GM12801 (cell line): ENCODE results near the gene RASGEF1C.

Source experiments
- CTCF ChIP-seq: IDR thresholded peaks from one replicate; pipeline ENCODE4 v1.5.1; 2011; ENCODE audit warnings: control low read depth; ENCODE audit not compliant: insufficient read length; ENCODE audit errors: extremely low read depth

The RASGEF1C gene

DNA sequence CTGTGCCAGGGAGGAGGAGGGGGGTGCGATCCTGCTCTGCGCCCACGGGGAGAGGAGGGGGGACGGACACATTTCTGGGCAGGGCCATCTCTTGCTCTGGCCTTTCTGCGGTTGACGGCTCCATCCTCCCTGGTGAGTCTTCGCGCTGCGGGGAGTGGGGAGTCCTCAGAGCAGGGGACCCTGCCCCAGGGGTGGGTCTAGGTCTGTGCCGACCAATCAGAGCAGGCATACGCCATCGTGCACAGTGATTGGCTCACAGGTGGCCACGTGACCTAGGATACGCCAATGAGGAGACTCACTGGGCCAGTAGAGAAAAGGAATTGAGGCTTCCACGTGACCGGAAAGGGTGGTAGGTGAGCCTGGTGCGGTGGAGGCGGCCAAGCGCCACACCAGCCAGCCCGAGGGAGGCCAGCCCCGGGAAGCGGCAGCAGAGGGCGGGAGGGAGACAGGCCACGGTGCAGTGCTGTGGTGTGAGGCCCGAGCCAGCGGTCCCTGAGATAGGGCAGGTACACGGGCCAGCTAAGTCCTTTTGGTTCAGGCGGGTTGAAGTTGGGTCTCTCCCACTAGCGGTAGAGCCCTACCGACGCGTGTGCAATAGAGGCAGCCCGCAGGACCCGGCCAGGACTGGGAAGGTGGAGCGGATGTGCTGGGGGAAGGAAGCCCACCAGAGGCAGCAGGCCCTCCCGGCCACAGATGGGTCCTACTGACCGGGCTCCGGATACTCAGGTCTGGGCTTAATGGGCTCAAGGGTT lies 72.2 kb downstream of the RASGEF1C start:
- no peak for TF ChIP-seq CTCF

- no peak for TF ChIP-seq CTCF
These were observed 72.9 kb downstream of the RASGEF1C start for GRCh38 chr5:180135967-180136629.

- no peak for TF ChIP-seq CTCF
These were observed 73.7 kb downstream of the RASGEF1C start for GRCh38 chr5:180135128-180135955.

DNA sequence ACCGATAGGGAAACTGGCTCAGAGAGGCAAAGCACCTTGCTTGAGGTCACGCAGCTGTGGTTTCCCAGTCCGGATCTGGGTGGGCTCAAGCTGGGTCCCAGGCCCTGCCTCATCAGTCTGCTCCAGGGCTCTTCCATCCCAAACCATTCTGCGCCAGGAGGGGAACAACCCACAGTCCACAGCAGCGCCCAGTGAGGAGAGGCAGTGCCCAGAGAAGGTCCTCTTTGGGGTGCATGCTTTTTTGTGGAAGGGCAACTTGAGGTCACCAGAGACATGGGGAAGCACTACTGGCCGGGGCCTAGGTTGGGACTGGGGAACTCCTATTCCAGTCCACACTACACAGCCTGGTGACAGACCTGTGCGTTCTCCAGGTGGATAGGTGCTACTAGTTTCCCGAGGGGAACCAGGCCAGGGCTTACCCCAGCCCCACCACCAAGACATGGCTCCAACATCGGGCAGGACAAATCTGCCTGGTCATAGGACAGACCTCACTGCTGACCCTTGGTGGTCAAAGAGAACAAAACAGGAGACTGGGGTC lies 75.0 kb downstream of the RASGEF1C start:
- TF ChIP-seq CTCF, result no peak

- no peak for TF ChIP-seq CTCF
These were observed 75.5 kb downstream of the RASGEF1C start for GRCh38 chr5:180133551-180133950.

- TF ChIP-seq CTCF, result no peak
These were observed 76.0 kb downstream of the RASGEF1C start for GRCh38 chr5:180133060-180133459.

DNA sequence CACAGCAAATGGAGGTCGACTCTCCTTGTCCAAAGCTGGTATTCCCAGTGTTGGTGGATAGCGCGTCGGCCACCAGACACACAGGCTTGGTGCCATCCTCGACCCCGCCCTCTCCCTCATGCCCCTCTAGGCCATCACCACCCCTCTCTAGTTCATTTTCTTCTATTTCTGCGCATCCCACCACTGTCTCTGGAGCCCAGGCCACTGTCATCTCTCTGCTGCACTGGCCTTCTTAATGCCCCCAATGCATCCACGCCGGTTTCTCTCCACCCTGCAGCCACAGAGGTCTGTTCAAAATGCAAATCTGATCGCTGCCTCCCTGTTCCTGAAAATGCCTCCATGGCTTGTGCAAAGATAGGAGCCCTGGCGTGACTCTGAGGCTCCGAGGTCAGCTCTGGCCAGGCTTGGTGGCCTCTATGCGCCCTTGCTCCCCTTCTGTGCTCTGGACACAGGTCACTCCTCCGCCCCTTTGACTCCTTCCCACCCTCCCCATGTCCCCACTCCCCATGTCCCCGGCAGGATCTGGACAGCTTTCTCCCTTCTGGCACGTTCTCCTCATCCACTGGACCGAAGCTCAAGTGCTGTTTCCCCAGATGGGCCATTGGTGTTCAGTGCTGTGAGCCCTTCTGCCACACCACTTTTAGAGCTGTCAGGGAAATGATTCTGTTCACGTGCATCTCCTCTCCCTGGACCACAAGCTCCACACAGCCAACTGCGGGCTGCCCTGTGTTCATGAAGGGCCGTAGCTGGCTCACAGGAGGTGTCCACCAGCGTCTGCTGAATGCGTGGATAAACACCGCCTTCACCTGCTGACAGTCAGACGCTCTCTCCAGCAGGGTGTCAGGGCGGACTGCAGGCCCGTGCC lies 77.9 kb downstream of the RASGEF1C start:
- TF ChIP-seq CTCF, result no peak
